HG03354 (cell line): ENCODE data around the gene PRRX1.

ENCODE experiments used
- ATAC-seq: cut with Tn5 transposase; IDR thresholded peaks from one replicate; pipeline ENCODE4 v1.9.1; 2021; ENCODE audit warnings: mild to moderate bottlenecking; ENCODE audit not compliant: unreplicated experiment, poor library complexity, severe bottlenecking

PRRX1 gene

DNA sequence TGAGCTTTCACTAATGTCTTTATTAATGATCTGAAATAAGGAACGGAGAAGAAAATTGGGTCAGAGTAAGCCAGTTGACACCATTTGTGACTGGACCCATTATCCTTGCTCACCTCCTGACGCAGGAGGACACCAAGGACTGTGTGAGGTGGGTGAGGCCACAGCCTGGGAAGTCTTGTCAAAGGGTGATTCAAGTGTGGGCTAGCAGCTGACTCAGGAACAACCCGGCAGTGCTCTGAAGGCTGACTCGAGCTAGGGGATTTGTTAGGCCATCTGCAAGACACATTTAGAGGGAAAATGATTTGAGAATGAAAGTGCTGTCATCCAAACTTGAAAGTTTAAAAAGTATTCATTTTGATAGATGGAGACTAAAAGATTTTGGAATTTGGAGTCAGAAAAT is 21.2 kb downstream of the PRRX1 start:
- ATAC-seq, result no peak

DNA sequence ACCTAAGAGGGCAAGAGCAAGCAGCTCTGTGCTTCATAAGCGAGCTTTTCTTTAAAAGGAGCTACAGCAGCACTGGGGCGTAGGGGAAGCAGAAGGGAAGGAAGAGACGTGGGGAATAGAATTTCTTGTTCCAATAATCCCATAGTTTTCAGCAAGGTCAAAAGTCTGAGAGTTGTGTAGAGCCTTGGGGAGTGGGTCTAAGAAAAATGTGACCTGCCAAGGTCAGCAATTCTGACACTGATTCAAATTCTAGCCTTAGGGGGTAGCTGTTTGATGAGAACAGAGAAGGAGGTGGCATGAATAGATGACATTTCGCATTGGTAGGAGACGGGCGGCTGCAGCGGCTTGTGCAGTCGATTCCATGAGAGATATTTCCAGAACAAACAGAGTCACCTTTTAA is 22.4 kb downstream of the PRRX1 start:
- ATAC-seq, result no peak

DNA sequence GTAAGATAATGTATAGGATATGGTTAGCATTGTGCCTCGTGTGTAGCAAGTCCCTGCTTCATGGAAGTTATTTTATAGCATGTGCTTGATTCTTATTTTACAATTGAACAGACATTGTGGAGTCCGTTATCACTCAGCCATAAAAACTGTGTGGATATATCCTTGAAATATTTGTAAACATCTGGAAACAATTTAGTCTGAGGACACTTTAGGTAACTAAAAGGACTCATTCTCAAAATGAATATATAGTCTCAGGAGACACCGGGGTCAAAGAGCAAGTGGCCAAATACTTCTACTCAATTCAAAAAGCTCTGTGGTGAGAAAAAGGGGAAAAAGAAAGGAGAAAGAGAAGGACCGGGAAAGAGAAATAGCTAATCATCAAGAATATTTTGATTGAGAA is 23.7 kb downstream of the PRRX1 start:
- ATAC-seq, result no peak

DNA sequence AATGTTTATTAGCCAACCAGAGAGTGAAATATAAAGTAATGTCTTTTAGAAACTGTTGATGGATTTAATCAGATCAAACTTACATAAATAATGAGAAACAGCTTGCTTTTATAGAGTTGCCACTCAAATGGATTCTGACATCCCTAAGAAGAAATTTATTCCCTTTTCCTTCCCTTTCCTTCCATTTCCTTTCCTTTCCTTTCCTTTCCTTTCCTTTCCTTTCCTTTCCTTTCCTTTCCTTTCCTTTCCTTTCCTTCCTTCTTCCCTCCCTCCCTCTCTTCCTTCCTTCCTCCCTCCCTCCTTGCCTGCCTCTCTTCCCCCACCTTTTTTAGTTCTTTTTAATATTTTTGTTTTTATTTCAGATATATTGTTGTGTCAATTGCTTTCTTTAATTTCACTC is 27.3 kb downstream of the PRRX1 start:
- ATAC-seq, result no peak

DNA sequence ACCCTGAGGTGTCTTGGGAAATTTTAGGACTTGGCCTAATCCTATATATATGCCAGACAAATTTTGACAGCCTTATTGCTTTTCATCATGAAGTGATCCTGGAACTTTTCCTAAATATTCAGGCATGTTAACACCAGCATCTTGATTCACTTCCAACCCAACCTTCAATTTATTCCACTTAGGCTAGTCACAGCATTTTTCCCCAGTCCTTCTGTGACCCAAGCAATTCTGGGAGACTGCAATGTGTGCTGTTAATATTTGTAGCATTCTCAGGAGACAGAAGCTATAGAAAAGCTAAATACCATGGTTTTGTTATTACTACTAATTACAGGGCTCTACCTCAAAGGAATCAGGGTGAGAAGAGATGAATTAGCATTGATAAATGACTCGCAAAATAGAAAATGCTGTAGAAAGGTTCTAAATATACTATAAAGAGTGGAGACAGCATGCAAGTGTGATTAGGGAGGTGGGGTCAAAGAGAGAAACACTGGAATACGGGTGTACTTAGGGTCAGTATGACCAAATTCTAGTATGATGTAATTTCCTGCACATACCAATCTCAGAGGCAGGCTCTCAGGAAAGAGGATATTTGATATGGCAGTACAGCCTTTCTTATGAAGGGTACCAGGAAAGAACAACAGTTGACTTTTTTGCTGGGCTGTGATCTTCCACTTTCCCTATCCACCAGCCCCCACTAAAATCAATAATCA is 29.1 kb downstream of the PRRX1 start:
- no peak for ATAC-seq

DNA sequence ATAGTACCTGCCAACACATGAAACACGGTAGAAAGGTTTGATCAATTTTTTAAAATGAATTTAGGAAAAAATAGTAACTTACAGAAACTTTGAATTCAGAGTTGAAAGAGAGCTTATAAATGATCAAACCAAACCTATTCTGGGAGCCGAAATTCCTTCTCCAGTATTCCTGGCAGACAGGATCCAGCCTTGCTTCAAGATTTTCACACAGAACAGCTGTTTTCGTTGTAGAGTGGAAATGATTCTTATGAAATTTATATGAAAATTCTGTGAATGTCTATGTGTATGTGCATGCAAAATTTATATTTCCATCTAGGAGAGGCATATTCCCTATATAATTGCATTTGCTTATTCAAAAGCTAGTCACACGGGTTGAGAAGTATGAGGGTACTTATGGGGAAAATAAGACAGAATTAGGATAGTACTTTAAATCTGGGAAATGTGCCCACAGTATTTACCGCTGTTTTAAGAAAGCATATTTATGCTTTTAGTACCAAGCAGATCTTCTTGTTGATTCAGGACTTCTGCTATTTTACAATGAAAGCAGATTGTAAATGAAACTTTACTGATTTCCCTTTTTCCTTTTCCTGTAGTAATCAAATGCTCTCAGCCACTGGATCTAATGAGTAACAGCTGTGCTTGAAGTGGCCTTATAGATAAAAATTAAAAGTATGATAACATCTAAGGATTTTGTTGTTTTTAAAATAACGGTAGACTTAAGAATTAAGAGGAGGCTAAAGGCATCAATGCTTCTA is 30.4 kb downstream of the PRRX1 start:
- no peak for ATAC-seq

DNA sequence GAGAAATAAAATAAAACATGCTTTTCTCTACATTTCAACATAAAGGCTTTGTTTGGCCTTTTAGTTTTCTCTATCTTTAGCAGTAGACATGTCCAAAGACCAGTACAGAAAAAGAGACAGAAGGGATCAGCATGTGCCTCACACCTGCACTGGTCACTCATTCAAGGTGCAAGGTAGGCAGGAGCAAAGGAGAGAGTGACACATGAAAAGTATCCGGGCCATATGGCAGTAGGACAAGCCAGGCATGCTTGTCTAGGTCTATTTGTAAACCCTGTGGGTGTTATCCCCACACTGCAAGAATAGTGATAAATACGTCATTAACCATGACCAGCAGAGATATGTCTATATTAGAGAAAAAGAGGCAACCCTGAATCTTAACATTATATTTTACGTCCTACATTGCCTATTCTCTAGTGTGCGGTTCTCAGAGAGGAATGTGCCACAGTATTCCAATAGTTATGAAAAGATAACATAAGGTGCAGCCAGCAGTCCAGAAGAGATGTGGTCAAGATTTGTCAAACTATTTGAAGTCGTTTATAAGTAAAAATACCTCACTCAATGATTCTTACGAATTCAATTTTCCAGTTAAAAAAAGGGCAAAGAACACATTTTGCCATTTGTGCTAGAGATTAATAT is 32.1 kb downstream of the PRRX1 start:
- no peak for ATAC-seq

DNA sequence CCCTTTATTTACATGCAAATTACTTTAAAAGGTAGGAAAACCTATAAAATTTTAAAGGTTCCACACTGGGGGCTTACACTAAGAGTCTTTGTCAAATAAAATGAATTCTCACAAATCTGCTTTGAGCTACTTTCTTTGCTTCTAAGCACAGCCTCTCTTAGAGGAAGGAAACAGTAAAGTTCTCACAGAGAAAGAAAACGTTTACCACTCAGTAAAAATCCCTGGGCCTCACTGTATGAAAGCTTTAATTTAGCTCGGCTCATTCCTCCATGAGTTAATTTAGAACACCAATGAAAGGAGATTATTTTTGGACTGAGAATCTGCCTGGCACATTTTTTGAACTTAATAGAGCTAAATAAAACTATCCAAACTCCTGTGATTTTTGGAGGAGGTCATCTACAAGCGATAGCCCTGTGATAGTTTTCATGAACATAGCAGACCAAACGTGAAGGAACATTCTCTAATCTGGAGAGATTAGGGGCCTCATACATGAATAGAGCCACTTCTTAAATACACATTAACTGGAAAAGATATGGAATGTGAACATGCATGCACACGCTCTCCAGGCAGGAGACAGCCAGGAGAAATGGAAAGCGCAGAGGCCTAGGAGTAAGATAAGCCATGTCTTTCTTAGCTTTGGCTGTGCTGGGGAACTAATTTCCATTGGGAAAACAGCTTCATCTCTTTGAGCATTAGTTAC is 32.8 kb downstream of the PRRX1 start:
- ATAC-seq, result no peak

DNA sequence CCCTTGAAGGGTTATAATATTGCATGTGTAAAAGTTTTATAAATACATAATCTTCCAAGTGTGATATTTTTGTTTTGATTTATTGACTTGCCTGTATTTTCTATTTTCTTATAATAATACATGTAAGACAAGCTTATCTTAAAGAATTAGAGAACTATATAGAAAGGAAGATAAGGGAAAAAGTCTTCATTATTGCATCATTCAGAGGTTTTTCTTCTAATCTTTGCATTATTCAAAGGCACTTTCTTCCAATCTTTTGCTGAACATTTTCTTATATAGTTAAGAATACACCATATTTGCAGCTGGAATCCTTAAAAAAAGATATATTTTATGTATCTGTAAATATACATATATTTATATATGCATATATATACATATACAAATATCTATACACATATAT is 33.4 kb downstream of the PRRX1 start:
- no peak for ATAC-seq

DNA sequence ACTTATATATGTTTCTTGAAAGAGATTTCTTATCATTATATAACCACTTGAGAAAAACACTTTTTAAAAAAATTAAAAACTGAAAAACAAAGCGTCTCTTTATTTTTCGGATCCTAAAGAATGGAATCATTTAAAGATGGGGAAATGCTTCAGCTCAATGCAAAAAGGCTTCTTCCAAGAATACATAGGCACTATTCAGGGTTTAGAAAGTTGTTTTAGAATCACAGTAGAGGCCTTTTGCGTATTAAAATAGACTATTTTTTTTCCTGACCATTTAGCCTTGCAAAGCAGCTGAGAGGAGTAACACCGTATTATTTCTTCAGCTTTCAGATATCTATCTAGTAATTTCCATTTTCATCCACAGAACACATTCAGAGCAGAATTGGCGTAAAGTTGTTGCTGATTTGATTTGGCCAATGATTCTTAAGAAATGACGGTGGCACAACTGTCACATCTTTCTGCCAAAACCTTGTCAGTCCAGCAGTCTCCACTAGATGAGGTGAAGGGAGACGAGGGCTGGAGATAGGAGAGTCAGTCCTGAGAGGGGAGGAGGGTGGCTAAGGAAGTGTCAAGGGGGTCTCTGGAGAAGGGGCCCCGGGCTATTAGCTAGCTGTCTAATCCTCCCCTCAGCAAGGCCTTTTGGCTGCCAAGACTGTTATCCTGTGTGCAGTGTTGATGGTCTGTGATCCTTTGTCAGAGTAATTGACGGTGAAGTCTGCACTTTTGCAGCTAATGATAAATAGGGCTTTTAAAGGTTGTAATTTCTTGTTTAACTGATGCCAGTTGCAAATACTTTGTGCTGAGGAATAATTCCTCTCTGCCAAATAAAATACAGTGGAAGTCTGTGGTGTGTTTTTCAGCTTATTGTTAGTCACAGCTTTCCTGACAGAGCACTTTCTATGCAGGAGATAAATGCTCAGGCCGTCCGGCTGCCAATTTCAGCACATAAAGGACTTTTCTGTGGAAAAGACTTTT is 34.7 kb downstream of the PRRX1 start:
- ATAC-seq, result no peak

DNA sequence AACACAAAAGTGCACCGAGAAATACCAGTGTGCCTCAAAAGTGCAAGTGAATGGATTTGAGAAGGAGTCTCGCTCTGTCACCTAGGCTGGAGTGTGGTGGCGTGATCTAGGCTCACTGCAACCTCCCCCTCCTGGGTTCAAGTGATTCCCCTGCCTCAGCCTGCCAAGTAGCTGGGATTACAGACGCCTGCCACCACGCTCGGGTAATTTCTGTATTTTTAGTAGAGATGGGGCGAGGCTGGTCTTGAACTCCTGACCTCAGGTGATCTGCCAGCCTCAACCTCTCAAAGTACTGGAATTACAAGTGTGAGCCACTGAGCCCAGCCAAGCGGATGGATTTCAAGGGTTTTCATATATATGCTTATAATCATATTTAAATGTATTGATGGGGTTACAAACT is 35.8 kb downstream of the PRRX1 start:
- no peak for ATAC-seq

DNA sequence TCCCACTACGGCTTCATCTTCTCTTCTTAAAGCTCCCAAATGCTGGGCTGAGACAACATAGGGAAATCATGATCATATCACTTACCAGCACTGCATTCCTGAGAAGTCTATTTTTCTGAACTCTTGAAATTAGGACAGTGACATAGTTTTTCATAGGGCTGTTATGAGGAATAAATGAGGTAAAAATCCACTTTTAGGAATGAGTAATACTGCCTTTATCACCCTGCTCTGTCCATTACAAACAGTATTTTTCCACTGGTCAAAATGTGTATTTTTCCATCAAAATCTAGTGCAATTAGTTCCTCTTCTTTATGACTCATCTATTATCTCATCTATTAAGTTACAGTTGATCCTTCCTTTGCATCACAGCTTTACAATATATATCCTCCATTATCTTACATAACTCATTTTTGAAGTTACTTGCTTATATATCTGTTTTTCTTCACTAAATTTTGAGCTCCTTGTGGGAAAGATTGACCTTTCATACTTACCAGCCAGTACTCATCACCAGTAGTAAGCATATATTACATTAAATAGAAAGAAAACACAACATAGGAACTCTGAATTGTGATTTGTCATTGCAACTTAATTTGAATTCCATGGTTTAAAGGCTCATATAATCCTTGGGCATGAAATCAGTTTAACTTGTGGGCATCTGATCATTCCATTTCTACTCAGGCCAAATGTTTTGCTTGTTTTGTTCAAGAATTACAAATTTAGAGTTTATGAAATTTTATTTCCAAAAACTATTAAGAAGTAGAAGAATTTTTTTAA is 37.1 kb downstream of the PRRX1 start:
- no peak for ATAC-seq

DNA sequence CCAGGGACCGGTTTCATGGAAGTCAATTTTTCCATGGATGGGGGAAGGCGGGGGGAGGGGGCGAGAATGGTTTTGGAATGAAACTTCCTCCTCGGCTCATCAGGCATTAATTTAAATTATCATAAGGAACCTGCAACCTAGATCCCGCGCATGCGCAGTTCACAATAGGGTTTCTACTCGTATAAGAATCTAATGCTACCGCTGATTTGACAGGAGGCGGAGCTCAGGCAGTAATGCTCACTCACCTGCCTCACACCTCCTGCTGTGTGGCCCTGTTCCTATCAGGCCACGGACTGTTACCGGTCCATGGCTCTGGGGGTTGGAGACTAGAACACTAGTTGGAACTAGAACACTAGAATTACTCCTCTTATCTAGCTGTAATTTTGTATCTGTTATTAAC is 38.0 kb downstream of the PRRX1 start:
- no peak for ATAC-seq

DNA sequence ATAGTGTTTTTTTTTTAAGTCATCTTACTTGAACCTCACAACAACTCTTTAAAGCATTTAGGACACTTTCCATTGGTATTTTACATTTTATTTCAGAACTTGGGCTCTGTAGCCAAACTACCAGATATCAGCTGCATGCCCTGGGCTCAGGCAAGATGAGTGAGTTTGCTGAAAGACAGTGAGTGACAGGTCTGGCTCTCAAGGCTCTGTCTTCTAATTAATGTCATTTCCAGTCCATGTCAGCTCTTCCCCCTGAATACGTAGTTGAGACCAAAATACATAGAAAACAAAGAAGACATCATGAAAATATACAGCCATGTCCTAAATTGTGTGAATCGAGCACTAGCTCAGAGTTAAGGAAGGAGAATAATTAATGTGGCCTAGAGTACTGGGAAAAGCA is 39.7 kb downstream of the PRRX1 start:
- ATAC-seq, result no peak

DNA sequence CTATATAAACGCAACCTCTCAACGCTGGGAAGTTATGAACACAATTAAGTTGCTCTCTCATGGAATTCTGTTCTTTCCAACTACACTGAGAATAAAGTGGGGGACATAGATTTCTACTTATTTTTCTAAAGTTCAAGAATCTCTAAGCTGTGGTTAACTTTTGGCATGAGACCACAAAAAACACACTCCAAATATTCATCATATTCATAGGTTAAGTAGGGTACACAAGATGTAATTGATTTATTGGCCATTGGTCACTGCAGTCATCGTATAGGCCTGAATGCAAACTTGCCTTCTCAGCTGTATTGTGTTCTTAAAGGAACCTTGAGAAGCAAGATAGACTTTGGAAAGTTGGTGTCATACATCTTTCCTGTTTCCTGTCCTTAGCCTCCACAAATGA is 40.3 kb downstream of the PRRX1 start:
- ATAC-seq, result no peak

DNA sequence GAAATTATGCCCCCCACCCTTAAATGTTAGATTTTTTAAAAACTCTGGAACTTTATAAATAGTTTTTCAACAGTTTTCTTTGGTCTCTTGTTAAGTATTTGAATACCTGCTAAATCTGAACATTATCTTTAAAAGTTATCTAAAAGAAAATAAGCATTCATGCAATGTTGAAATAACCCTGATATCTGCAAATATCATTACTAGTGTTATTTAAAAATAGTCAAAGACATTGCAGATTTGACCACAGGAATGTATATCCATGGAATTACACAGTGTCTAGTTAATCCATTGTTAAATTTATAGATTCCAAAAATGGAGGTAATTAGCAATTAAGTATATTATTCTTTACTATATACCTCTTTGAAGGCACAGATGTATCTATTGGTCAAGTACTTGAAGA is 42.0 kb downstream of the PRRX1 start:
- ATAC-seq, result no peak

DNA sequence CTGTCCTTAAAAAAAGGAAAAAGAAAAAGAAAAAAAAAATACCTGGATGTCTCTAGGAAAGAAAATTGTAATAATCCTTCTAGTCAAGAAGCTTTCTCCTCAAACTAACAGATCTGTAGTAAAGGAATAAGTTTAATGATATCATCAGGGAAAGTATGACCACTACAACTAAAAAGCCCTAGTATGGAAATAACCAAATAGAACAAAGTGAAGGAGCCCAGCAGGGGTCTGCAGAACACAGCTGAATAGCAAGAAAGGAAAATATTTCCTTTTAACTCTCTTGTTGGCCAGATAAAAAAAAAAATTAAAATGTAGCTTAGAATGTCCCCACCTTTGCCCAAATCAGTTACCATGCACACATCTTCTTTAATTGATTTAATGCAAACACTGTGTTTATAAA is 43.2 kb downstream of the PRRX1 start:
- no peak for ATAC-seq

DNA sequence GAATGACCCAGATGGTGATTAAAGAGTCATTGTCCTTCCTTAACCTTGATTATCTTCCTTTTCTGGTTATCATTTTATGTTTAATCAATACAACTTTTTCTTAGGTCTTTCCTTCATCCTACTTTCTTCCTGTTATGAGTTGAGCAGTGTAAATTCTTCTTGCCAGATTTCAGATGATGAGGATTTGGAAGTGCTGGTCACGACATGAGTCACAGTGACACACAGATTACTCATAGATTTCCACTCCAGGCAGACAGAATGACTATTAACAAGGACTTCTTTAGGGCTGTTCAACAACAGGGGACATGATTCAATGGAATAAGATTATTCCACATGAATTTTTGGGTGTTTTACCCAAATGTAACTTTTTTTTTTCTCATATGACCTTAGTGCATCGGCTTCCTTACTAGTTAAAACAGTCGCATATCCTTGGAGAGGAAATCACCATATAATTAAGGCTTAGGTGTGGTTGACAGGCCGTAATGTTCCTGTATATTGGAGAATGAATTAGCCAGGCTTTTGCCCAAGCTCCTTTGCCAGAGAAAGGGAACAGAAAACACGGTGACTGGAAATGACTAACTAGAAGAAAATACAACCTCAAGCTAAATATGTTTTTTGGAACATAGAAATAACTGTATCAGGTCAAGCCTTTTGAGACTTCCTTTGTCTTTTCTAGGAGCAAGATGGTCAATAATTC is 44.2 kb downstream of the PRRX1 start:
- no peak for ATAC-seq
